ENCODE data around the gene KPNA3. TPM values are rescaled to one million over a fixed set of nuclear protein-coding genes. Genes with fewer than 3 reads are reported as not detected.

The KPNA3 gene
- total and polyA plus RNA-seq, 2 donors (not counting 3 experiments of a cell fraction or from before 2014, with no cell fraction given), result 19.6 to 60.4 TPM

DNA sequence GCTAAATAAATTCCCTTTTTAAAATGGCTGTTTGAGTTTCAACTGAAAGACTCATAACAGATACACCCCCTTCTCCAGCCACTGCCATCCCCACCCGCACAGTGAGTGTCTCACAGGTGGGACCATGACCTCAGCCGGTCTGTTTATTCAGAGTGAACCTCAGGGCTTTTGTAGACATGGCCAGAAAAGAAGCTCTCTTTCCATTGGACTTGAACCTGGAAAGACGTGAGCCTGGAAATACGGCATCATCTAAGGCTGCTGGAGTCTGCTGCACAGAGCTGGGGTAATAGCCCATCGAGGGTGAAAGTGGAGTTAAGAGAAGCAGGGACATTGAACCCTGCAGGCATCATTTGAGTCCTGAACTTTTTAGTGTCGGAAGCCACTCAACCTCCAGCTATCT is 15.2 kb upstream of the KPNA3 start:
- Histone ChIP-seq H3K9ac (replicated peaks; ENCODE audit: extremely low read depth, insufficient read depth, low read length) (no peak overlapping the region), H3K27ac (ENCODE audit: insufficient read depth, low read depth, low read length) (no peak overlapping the region), H3K4me2 (ENCODE audit: insufficient read depth, low read length) (no peak overlapping the region), H3K4me3 (replicated peaks in 1 of 3; ENCODE audit: insufficient read depth in 1 of 3, low read depth in 1 of 3, low read length in 3 of 3) (no peak overlapping the region), H3K9me3 (replicated peaks; ENCODE audit: control insufficient read depth, insufficient read depth, low read length) (no peaks in the 10 kb centered on the region), H3K9me1 (replicated peaks; ENCODE audit: control insufficient read depth, extremely low read depth, insufficient read depth, low read length) (no peaks in the 10 kb centered on the region), H3K79me2 (ENCODE audit: control insufficient read depth, insufficient read depth, low read length) (no peaks in the 10 kb centered on the region), H4K20me1 (replicated peaks; ENCODE audit: control insufficient read depth, extremely low read depth, insufficient read depth, low read length) (no peaks in the 10 kb centered on the region), H2AFZ (ENCODE audit: low read depth, low read length) (no peak overlapping the region), H3K36me3 (ENCODE audit: control insufficient read depth in 2 of 2, extremely low read depth in 1 of 2, insufficient read depth in 2 of 2, low read length in 2 of 2) (no peaks in the 10 kb centered on the region), H3K4me1 (ENCODE audit: control insufficient read depth, extremely low read depth, insufficient read depth, low read length) (no peaks in the 10 kb centered on the region), H3K27me3 (ENCODE audit: control insufficient read depth in 2 of 2, insufficient read depth in 2 of 2, low read length in 2 of 2) (peaks cover 24 to 31% of the 10 kb centered on the region in 2 experiments)
- no TSS peak for BruUV-seq (replicated peaks)
- DNase-seq (ENCODE audit: low read depth, low spot score) (no peak), FAIRE-seq (no peak)
- intact Hi-C loops (cut with micrococcal nuclease), result no loop called here
- ChIA-PET CTCF (no interaction called here), POLR2A (no interaction called here)
- dilution Hi-C loops (cut with MboI; ENCODE audit: extremely low pct_ligation_motif_present, low sequenced_read_pairs), result no loop called here
- TF ChIP-seq GATA2 (IDR thresholded peaks at IDR 0.05; ENCODE audit: insufficient read depth, insufficient read length, low read depth, low read length) (no peak), POLR2A (IDR thresholded peaks at IDR 0.05; ENCODE audit: low read depth, low read length) (no peak), JUN (IDR thresholded peaks at IDR 0.05; ENCODE audit: borderline replicate concordance, insufficient read depth, insufficient read length, low read depth) (no peak), CTCF (IDR thresholded peaks at IDR 0.05; ENCODE audit: extremely low read depth in 1 of 2, insufficient read depth in 1 of 2, low read depth in 1 of 2, low read length in 2 of 2) (no peak), POLR2AphosphoS5 (IDR thresholded peaks at IDR 0.05; ENCODE audit: insufficient read depth, low read depth, low read length) (no peak), EZH2 (IDR thresholded peaks at IDR 0.05; ENCODE audit: borderline replicate concordance, low read depth, low read length, severe bottlenecking) (no peak), MYC (IDR thresholded peaks at IDR 0.05; ENCODE audit: low read depth, low read length) (no peak), MAX (IDR thresholded peaks at IDR 0.05; ENCODE audit: insufficient read depth, insufficient read length) (no peak), FOS (IDR thresholded peaks at IDR 0.05; ENCODE audit: borderline replicate concordance, insufficient read depth, low read length) (no peak)
